HL-60 (cell line): ENCODE measurements around the gene PAK4.

Experiments used
- CTCF ChIP-seq: IDR thresholded peaks from one replicate; pipeline ENCODE4 v1.5.1; 2011; ENCODE audit warnings: low read length, control low read depth, inconsistent platforms; ENCODE audit not compliant: insufficient read depth
- GABPA ChIP-seq: IDR thresholded peaks from 2 replicates; pipeline ENCODE4 v1.6.1; 2012; ENCODE audit warnings: low read depth
- POLR2AphosphoS5 ChIP-seq: IDR thresholded peaks from 2 replicates; pipeline ENCODE4 v1.6.1; 2012; ENCODE audit warnings: low read depth
- REST ChIP-seq: IDR thresholded peaks from 2 replicates; pipeline ENCODE4 v1.6.1; 2012; ENCODE audit warnings: low read depth; ENCODE audit not compliant: insufficient replicate concordance

- no peak for TF ChIP-seq CTCF
- TF ChIP-seq REST, result no peak
- no peak for TF ChIP-seq GABPA
- TF ChIP-seq POLR2AphosphoS5, result no peak
Observed at GRCh38 chr19:39192846-39193245, 67.3 kb downstream of the PAK4 start.
